ENCODE measurements around the gene SMIM5. TPM values are rescaled to one million over a fixed set of nuclear protein-coding genes. Genes with fewer than 3 reads are reported as not detected.
A peak's percentile ranks its signal among the peaks of the same experiment; 100 is the strongest.

Gene SMIM5
- total and polyA plus RNA-seq, 2 experiments from 2014 or later, result 0.60 to 0.89 TPM

DNA sequence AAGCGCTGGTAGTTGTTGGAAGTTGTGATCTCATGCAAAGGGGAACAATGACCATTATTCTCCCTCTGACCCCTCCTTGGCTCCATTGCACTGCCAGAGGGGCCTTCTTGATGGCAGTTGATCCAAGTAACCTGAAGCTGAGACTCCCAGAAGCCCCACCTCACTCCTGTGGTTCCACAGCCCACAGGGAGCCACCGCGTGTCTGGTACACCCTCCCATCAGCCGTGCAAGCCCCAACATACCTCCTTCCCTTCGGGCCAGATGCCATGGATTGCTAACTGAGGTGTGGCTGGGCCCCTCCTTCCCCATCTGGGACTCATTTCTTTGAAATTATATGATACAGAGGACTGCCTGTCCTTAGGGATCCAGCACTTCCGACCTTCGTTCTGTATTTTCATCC lies 51.7 kb downstream of the SMIM5 start:
- Histone ChIP-seq H3K27ac (no peak overlapping the region), H3K4me3 (no peak overlapping the region), H3K9me3 (ENCODE audit: low read depth) (no peaks in the 10 kb centered on the region), H3K36me3 (peaks cover 1% of the 10 kb centered on the region), H3K27me3 (no peaks in the 10 kb centered on the region), H3K4me1 (ENCODE audit: low read depth) (no peaks in the 10 kb centered on the region)
- no peak for DNase-seq (ENCODE audit: low read depth in 1 of 2, low spot score in 1 of 2)
- TF ChIP-seq, protein P1, sequence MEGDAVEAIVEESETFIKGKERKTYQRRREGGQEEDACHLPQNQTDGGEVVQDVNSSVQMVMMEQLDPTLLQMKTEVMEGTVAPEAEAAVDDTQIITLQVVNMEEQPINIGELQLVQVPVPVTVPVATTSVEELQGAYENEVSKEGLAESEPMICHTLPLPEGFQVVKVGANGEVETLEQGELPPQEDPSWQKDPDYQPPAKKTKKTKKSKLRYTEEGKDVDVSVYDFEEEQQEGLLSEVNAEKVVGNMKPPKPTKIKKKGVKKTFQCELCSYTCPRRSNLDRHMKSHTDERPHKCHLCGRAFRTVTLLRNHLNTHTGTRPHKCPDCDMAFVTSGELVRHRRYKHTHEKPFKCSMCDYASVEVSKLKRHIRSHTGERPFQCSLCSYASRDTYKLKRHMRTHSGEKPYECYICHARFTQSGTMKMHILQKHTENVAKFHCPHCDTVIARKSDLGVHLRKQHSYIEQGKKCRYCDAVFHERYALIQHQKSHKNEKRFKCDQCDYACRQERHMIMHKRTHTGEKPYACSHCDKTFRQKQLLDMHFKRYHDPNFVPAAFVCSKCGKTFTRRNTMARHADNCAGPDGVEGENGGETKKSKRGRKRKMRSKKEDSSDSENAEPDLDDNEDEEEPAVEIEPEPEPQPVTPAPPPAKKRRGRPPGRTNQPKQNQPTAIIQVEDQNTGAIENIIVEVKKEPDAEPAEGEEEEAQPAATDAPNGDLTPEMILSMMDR (IDR thresholded peaks at IDR 0.05; ENCODE audit: low read depth, low read length), result no peak

DNA sequence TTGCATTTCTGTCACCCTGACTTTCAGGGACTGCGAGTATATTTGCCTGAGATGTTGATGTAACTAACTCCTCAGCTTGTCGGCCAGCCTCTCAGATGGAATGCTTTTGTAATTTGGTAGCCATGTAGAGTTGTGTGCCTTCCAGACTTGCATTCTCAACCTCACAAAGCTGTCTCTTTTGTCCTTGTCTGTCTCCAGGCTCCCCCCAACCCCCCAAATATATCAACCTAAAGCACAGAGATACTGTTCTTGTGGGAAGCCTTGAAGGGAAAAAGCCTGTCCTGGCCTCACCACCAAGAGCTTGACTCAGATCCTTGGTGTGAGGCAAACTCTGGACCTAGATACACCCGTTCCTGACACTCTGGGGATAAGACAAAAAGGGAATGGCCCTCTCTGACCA lies 52.3 kb downstream of the SMIM5 start:
- no peak overlapping the region for H3K27ac ChIP-seq
- H3K4me1 ChIP-seq (ENCODE audit: low read depth), result no peaks in the 10 kb centered on the region

GRCh38 chr17:75688209-75688825 lies 55.1 kb downstream of the SMIM5 start:
- peak in 1 of 2 donors; percentile 88 for DNase-seq (ENCODE audit: low read depth in 1 of 2, low spot score in 1 of 2)
- TF ChIP-seq, protein P1 (IDR thresholded peaks at IDR 0.05; ENCODE audit: low read depth, low read length), result no peak

More for the DNA sequence above, 52.3 kb downstream of the SMIM5 start:
- TF ChIP-seq, protein P1 (IDR thresholded peaks at IDR 0.05; ENCODE audit: low read depth, low read length), result no peak
- H3K27me3 ChIP-seq, result no peaks in the 10 kb centered on the region
- no peaks in the 10 kb centered on the region for H3K36me3 ChIP-seq
- peak in 1 of 2 donors; percentile 10 for DNase-seq (ENCODE audit: low read depth in 1 of 2, low spot score in 1 of 2)
- no peaks in the 10 kb centered on the region for H3K9me3 ChIP-seq (ENCODE audit: low read depth)
- H3K4me3 ChIP-seq, result no peak overlapping the region

DNA sequence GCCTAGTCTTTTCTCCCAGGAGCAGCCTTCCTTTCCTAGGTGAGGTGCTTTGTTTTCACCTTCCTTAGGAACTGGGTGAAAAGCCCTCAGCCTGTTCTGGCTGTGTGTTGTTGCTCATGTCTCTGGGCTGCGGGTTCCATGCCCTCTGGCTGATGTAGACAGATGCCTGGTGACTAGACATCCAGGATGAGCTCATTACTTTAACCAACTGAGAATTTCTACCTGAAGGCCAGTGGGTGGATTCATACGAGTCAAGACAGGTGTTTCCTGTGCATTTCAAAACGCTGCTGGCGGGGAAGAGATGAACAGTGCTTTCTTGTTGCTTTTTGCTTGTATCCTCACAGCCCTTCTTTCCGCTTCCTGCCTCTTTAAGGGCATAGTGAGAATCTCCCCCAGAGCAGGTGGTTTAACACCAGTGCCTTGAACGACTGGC lies 56.2 kb downstream of the SMIM5 start:
- H3K27me3 ChIP-seq, result no peaks in the 10 kb centered on the region
- H3K4me3 ChIP-seq, result no peak overlapping the region
- no peaks in the 10 kb centered on the region for H3K9me3 ChIP-seq (ENCODE audit: low read depth)
- H3K36me3 ChIP-seq, result no peaks in the 10 kb centered on the region
- DNase-seq (ENCODE audit: low read depth in 1 of 2, low spot score in 1 of 2), result no peak
- H3K27ac ChIP-seq, result no peak overlapping the region
- TF ChIP-seq, protein P1 (IDR thresholded peaks at IDR 0.05; ENCODE audit: low read depth, low read length), result no peak
- peaks cover 5% of the 10 kb centered on the region for H3K4me1 ChIP-seq (ENCODE audit: low read depth)

More at GRCh38 chr17:75688209-75688825, 55.1 kb downstream of the SMIM5 start:
- Histone ChIP-seq H3K9me3 (ENCODE audit: low read depth) (no peaks in the 10 kb centered on the region), H3K4me1 (ENCODE audit: low read depth) (peaks cover 3% of the 10 kb centered on the region), H3K27ac (no peak overlapping the region), H3K36me3 (no peaks in the 10 kb centered on the region), H3K4me3 (no peak overlapping the region), H3K27me3 (no peaks in the 10 kb centered on the region)

Other genes starting within 250 kb of the SMIM5 start
- 113 and 198 TPM in 2 replicates for gene GRB2, start 227.8 kb upstream of the SMIM5 start, total RNA-seq
- gene GRB2, start 227.8 kb upstream of the SMIM5 start, polyA plus RNA-seq, result 115 and 132 TPM in 2 replicates
- gene TMEM94, start 176.8 kb upstream of the SMIM5 start, total RNA-seq, result 87.1 and 105 TPM in 2 replicates
- gene TMEM94, start 176.8 kb upstream of the SMIM5 start, polyA plus RNA-seq, result 74.2 and 93.5 TPM in 2 replicates
- gene CASKIN2, start 117.9 kb upstream of the SMIM5 start, total RNA-seq, result 24.4 and 31.2 TPM in 2 replicates
- gene CASKIN2, start 117.9 kb upstream of the SMIM5 start, polyA plus RNA-seq, result 18.1 and 27.3 TPM in 2 replicates
- 70.5 and 88.8 TPM in 2 replicates for gene TSEN54, start 116.9 kb upstream of the SMIM5 start, total RNA-seq
- gene TSEN54, start 116.9 kb upstream of the SMIM5 start, polyA plus RNA-seq, result 52.8 and 64.4 TPM in 2 replicates
- gene LLGL2, start 107.7 kb upstream of the SMIM5 start, total RNA-seq, result 28.1 and 40.3 TPM in 2 replicates
- 35.2 and 45.5 TPM in 2 replicates for gene LLGL2, start 107.7 kb upstream of the SMIM5 start, polyA plus RNA-seq
- 15.3 and 101 TPM in 2 replicates for gene MYO15B, start 45.6 kb upstream of the SMIM5 start, total RNA-seq
- 21.3 and 49.2 TPM in 2 replicates for gene MYO15B, start 45.6 kb upstream of the SMIM5 start, polyA plus RNA-seq
- 21.0 and 43.1 TPM in 2 replicates for gene RECQL5, start 33.7 kb downstream of the SMIM5 start, total RNA-seq
- gene RECQL5, start 33.7 kb downstream of the SMIM5 start, polyA plus RNA-seq, result 28.6 and 47.4 TPM in 2 replicates
- 40.1 and 50.8 TPM in 2 replicates for gene SAP30BP, start 33.9 kb downstream of the SMIM5 start, total RNA-seq
- 106 and 134 TPM in 2 replicates for gene SAP30BP, start 33.9 kb downstream of the SMIM5 start, polyA plus RNA-seq
- gene ITGB4, start 88.0 kb downstream of the SMIM5 start, total RNA-seq, result 0.09 and 0.21 TPM in 2 replicates
- gene ITGB4, start 88.0 kb downstream of the SMIM5 start, polyA plus RNA-seq, result 0.40 and 1.6 TPM in 2 replicates
- gene GALK1, start 131.8 kb downstream of the SMIM5 start, total RNA-seq, result 35.1 and 54.0 TPM in 2 replicates
- gene GALK1, start 131.8 kb downstream of the SMIM5 start, polyA plus RNA-seq, result 42.4 and 74.4 TPM in 2 replicates
- 34.2 and 37.8 TPM in 2 replicates for gene UNK, start 151.4 kb downstream of the SMIM5 start, total RNA-seq
- 20.5 and 35.9 TPM in 2 replicates for gene UNK, start 151.4 kb downstream of the SMIM5 start, polyA plus RNA-seq
- 4.6 and 14.8 TPM in 2 replicates for gene UNC13D, start 211.0 kb downstream of the SMIM5 start, total RNA-seq
- 10.8 and 24.6 TPM in 2 replicates for gene UNC13D, start 211.0 kb downstream of the SMIM5 start, polyA plus RNA-seq
- gene WBP2, start 221.9 kb downstream of the SMIM5 start, total RNA-seq, result 61.3 and 75.6 TPM in 2 replicates
- gene WBP2, start 221.9 kb downstream of the SMIM5 start, polyA plus RNA-seq, result 160 and 161 TPM in 2 replicates
- 1.3 and 4.6 TPM in 2 replicates for gene TRIM47, start 245.1 kb downstream of the SMIM5 start, total RNA-seq
- 2.2 and 2.9 TPM in 2 replicates for gene TRIM47, start 245.1 kb downstream of the SMIM5 start, polyA plus RNA-seq

All from cardiac muscle cell (in vitro differentiated cells and primary cell).